HL-60/S4 treated with phorbol 12-myristate 13-acetate at 8.2 ng/mL for 4 days and 3 days (cell line): Measurements from ENCODE around the gene CCER1.
"Not testable (repeated sequence)": the region's sequence is repeated elsewhere in the genome, so short reads cannot be mapped to it uniquely, and the experiment has no call there.

Experiments used
- in situ Hi-C: fragments of 300-500 bp; cut with MboI; formaldehyde crosslinking; loops from 2 replicates; pipeline ENCODE4 v1.15.0; 2022; ENCODE audit warnings: low sequenced_read_pairs

CCER1 gene, protein sequence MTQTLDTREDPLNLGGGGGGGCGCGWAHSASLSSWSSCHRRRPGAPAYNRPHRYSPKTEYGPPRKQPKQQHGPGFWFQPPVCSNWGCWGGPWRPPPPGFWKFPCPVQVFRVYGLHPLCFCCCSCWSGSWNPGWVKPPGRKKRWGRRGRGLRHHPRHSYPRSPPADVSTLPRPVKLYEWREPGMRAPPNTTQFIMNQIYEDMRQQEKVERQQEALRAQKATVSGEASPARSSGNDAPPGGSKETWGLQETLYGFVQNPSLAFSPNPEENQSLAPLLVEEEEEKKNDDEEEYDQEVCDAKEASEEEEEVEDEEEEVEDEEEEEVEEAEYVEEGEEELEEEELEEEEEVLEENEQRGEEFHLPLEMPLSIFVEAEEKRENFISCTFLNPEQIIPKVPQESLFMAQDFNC

DNA sequence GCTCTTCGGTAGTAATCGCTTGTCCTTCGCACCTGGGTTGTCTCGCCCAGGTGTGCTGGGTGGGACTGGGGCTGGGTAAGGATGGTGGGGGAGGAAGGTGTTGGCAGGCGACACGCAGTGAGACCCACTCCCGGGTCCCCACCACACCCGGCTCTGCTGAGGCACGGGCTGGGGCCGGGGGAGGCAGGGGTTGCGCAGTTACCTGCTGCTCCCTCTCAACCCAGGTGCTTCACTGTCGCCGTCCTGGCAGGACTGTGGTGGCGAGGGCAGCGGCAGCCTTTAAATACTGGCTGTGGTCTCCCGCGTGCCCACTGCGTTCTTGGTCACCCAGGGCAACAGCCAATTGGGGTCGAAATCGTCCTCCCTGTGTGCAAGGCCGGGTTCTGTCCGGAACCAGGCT is at the start of gene CCER1:
CCER1 (minus strand) TSS at position 256 of the 400 bp plus-strand sequence. CDS start 434 bp downstream, outside the sequence.
- in situ Hi-C loops: loop anchor here (25.0 kb wide), 1 partner anchor 1943 kb away; no protein-coding TSS in a partner anchor

DNA sequence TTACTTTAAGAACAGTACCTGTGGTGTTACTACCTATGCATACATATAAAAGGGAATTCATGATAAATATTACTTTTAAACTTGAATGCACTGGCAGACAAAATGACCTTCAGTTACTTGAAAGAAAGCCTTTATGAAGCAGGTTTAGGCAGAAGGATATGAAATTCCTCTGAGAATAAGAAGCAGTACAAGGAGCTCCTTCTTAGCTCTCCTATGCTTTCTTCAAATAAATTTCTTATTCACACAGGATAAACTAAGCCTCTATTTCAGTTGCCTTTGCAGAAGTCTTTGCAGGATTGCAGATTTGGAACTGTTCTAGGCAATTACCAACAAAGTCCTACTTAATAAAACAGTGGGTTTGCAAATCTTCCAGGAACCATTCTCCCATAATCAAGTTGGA is 48.8 kb upstream of the CCER1 start:
- in situ Hi-C loops: no loop called here

DNA sequence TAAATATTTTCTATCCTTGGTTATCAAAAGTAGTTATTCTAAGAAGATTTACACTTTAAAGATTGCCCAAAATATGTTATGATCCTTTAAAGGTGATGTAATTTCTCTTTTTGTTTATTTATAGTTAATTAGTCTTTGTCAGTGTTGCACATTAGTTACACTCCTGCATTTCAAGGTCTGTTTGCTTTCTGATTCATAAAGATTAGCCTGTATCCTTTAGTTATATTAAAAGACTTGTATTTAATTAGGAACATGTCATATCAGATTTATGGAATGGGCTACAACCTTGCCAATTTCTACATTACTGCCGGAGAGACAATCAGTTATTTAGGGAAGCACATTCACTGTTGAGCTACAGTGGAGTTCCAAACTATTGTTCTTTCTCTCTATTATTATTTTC is 46.3 kb upstream of the CCER1 start:
- in situ Hi-C loops: no loop called here

DNA sequence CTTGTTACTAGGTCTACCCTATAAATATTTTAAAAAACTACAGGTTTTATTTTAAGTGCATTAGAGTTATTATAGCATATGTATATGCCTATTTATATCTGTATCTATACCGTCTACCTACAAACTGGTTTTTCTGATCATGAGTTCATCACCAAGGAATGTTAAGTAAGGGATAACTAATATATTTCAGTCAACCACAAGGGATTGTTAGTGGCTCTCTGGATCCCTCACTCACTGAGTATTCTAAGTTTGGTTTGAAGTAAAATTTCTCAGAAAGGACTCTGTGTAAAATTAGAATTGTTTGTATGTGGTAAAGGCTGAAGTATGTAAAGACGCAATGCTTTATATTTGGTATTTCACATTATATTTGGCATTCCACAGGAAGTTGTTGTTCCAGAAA is 45.0 kb upstream of the CCER1 start:
- in situ Hi-C loops: no loop called here

DNA sequence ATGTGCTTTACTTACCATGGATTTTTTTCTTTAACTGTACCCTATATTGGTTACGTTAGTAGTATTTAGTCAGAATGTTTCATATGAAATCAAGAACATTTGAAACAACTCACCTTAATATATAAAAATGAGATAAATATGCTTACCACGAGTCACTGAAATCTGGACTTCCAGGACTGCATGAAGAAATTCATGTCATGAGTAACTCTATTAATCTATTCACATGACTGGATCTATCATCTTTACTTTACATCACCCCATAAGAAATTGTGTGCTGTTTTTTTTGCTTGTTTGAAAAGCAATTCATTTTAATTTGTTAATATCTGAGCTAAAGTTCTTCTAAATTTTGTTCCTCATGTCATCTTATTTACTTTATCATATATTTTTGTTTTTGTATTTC is 44.6 kb upstream of the CCER1 start:
- in situ Hi-C loops: no loop called here

DNA sequence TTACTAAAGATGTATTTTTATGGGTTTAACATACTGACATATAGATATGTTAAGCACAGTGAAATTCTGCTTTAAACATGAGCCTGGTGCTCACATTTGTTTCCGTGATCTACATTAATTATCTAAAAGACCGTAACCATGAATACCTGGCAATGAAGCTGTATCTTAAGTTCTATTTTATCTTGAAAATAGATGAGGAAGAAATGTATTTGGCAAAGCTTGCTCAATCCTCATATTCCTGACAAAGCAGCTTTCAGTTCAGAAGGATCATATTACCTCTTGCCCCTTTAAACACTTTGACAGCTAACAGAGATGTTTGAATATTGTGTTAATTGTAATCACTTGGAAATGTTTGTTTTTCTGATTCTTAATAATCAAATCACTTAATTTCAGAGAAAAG is 40.0 kb upstream of the CCER1 start:
- in situ Hi-C loops: no loop called here

DNA sequence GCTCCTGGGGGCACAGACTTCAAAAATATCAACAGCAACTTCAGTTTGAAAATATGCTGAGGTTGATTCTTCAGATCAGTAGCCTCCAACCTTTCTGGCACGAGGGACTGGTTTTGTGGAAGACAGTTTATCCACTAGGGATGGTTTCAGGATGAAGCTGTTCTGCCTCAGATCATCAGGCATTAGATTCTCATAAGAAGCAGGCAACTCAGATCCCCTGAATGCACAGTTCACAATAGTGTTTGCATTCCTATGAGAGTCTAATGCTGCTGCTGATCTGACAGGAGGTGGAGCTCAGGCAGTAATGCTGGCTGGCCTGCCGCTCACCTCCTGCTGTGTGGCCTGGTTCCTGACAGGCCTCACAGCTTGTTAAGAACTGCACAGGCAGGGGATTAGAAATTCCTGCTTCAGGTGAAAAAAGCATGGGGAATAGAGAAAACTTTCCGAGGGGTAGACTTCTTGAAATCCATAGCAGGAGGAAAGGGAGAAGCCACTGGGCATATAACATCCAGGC is 37.0 kb upstream of the CCER1 start:
- in situ Hi-C loops: no loop called here

DNA sequence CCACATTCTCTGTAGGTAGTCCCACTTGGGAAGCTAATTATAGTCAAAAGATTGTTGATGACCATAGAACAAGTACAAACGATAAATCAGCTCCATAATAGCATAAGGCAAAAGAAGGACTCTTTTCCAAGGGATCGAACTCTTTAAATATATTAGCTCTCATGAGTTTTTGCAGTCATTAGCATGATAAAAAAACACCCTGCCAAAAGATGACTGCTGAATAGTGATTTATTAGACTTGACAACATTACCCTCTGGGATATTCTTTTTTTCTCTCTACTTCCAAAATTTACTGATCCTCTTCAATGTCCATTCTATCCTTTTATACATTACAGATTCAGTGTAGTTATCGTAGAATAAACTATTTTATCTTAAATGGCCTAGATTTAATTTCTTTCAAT is 35.6 kb upstream of the CCER1 start:
- in situ Hi-C loops: no loop called here

DNA sequence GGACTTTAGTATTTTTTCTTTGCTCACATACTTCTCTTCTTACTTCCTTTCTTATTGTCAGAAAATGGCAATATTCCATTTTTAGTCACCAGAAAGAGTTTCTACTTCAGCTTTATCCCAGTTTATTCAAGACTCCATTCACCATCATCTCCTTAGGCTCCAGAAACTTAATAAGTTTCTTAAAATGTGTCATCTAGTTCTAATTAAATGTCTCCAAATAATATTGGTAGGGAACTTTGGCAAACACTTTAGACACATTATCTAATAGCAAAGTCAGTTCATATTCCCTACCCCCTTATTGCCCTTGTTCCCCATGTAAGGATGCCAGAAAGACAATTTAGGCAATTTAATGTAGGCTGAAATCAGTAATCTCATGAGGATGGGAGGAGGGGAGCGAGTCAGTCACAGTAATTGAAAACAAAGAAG is 34.7 kb upstream of the CCER1 start:
- in situ Hi-C loops: no loop called here

DNA sequence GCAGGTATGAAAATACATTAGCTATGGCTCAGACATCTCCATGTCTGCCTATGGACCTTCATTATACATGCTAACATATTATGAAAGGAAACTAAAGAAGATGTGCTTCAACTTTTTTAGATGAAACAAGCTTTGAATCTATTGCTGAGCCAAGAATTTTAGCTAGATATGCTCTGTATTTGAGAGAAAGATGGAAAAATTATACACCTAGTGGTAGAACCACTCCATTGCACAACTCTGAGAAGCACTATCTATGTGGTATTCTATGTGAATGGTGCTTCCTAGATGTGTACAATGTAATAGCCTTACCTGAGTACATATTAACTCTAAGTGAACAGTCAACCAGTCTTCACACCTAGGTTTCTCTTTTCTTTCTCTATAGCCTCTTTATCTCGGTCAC is 32.5 kb upstream of the CCER1 start:
- in situ Hi-C loops: no loop called here

DNA sequence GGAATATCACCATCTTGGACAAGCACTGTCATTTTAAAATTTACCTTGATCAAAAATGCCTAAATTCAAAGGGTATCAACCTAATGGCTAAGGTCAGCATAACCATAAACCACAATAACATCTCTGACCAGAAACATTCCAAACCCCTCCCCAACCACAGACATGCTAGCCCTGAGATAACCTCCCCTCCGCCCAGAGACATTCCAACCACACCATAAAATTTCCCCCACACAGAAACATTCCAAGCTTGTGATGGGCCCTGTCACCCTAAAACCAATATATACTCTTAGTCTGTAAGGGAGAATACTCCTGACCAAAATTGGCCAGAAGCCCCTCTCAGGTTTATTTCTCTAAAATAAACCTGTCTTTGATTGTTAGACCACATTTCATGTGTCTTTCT is 32.1 kb upstream of the CCER1 start:
- in situ Hi-C loops: no loop called here

DNA sequence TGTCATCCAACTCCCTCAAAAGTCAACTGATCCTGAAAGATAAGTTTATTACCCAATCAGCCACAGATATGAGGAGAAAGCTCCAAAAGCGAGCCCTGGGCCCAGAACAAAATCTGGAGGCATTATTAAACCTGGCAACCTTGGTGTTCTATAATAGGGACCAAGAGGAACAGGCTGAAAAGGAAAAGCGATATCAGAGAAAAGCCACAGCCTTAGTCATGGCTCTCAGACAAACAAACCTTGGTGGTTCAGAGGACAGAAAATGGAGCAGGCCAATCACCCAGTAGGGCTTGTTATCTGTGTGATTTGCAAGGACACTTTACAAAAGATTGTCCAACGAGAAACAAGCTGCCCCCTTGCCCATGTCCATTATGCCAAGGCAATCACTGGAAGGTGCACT is 30.4 kb upstream of the CCER1 start:
- in situ Hi-C loops: not testable (repeated sequence)

DNA sequence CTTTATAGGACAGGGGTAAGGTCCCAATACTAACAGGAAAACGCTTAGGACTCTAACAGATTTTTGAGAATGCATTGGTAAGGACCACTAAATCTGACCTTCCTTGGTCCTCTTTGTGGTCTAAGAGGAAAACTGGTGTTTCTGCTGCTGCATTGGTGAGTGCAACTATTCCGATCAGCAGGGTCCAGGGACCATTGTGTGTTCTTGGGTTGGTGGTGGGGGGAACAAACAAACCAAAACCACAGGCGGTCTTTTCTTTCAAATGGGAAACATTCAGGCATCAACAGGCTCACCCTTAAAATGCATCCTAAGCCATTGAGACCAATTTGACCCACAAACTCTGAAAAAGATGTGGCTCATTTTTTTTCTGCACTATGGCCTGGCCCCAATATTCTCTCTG is 29.1 kb upstream of the CCER1 start:
- in situ Hi-C loops: no loop called here

DNA sequence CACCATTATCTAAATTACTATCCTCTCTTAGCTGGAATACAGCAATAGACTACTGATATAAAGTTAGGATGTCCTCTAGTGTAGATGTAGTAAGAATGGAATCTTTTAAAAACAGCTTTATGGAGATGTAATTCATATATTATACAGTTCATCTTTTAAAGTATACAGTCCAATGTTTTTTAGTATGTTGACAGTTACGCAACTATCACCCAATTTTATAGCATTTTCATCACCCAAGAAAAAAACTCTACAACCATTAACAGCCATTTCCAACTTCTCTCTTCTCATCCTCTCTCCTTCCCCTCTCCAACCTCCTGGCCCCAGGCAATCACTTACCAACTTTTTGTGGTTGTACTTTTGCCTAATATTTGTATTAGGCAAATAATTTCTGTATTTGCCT is 27.2 kb upstream of the CCER1 start:
- in situ Hi-C loops: no loop called here

DNA sequence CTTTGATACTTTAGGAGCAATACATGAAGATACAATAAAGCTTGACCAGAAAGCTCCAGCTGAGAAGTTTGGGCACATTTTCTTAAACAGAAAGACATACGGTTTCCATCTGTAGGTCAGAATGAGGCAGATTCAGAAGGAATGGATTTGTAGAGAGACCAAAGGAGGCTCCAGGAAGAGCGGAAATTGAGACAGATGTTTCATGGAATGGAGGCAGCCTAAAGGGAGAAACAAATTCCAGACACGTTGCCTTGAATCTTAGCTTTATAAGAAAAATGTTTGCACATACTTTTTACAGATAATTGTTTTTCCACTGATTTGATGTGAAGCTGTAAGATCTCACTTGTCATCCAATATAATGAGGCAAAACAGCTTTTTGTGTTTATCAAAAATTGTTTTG is 25.0 kb upstream of the CCER1 start:
- in situ Hi-C loops: no loop called here

DNA sequence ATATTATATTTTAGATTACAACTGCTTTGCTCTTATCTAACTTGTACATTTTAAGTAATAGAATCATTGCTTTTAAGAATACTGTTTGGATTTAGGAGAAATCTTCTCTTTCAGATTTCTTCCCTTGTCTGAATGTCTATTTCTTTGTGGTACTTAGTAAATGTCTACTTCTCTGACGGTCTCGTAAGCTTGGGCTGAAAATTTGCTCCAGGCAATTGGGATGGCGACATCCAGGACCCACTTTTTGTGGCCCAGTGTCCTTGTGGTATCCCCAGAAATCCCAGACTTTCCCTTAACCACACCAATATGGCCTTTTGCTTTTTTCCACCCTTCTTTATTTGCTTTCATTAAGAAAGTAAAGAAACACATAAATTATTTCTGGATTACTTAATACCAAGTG is 24.0 kb upstream of the CCER1 start:
- in situ Hi-C loops: no loop called here

DNA sequence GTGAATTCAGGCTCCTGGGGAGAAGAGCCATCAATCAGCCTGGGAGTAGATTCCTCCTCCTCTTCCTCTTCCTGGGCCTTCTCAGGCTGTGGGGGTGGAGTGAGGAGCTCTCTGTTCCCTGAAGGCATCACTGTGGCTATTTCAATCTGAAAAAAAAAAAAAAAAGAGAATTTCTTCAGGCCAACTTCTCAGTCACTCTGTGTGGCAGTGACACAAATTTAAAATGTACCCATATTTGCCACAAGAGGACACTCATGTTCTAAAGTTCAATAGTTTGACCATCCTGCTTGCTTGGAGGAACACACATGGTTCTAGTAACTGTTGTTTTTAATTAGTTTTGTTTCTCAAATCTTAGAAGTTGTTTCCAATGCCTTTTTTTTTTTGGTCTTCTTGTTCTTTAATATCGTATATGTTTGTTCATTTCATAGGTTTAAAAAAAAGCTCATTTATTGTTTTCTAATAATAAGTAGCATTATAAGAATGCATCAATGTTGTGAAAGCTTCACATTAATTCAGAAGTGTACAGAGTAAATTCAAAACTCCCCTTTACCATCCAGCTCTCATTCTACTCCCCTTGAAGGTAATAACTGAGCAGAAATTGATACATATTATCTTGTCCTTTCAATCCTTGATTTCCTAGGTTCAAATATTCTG is 23.3 kb upstream of the CCER1 start:
- in situ Hi-C loops: no loop called here

DNA sequence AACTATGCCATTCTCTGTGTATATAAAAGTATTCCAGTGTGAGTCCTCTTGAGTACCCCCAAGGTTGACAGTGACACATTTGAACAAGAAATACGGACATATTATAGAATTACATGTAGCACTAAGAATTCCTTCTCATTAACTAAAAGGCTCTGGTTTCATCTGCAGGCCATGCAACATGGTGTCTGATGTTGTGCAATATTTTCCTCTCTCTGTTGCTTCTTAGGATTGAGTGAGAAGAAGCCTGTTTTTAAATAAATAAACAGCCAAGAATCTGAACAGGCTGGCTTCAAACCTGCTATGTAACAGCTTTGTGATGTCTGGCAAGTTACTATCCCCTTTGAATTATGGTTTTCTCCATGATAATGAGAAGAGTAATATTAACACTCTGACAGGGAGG is 22.2 kb upstream of the CCER1 start:
- in situ Hi-C loops: no loop called here

DNA sequence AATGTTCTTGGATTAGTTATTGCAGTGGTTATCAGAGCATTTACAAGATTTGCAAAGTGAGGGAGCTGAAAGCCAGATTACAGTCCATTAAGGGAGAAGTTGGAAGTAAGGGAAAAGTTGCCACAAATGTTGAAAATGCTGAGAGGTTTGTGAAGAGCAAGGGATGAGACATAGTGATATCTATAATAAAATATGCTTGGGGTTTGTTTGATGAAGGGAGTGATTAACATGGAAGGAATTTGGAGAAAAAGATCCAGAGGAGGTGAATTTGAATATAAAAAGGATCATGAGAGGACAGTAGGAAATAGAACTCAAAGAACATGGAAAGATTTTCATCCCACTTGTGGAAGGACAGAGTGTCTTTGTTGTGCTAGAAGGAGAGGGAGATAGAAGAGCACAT is 19.3 kb upstream of the CCER1 start:
- in situ Hi-C loops: loop anchor here (25.0 kb wide), 1 partner anchor 1962 kb away; no protein-coding TSS in a partner anchor

DNA sequence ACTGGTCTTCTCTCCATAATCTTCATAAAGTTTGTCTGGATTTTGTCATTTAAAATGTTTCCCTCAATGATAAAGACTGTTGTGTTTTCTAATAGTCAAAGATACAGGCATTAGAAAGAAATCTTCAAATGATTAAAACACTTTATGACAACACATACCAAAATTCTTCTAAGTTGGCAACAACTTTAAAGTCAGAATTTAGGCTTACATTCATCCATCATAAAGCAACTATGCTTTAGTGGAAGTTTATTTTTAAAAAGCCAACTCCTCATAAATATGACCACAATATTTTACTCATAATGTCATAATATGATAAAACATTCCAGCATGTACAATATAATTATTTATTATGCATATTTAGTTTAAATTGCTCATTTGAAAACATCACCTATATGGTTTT is 17.2 kb upstream of the CCER1 start:
- in situ Hi-C loops: loop anchor here (25.0 kb wide), 1 partner anchor 1960 kb away; no protein-coding TSS in a partner anchor

DNA sequence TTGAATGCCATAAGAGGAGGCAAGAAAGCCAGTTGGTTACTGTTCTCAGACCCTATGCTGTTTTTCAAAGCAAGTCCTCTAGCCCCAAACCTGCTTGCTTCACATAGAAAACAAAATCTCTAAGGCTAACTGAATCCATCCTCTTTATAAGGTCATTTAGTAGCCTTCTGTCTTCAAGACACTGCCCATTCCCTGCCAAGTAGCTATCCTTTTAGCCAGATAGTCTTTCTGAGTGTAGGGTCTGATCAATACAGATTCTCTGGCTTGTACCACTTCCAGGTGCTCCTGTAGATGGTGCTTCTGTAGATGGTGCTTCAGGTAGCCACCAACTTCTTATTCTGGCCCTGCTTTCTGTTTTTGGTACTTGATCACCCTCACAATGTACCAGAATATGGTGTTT is 15.9 kb upstream of the CCER1 start:
- in situ Hi-C loops: loop anchor here (25.0 kb wide), 1 partner anchor 1959 kb away; no protein-coding TSS in a partner anchor

DNA sequence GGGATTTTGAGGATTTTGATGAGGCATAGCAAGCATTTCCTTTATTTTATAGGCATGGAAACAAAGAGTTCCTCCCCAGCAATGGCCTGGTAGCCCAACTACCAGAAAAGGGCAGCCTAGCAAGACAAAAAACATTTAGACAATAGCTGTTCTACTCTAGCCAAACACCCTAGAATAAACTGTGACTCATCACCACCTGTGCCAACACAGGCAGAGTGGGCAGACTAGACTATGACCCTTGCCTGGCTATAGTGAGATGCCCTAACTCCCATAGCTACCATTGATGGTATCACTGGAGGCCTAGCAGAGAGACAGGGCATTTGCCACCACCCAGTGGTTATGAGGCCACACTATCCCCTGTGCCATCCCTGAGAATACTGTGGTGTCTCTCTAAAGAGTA is 15.5 kb upstream of the CCER1 start:
- in situ Hi-C loops: loop anchor here (25.0 kb wide), 1 partner anchor 1958 kb away; no protein-coding TSS in a partner anchor
